SK-N-SH (cell line): ENCODE measurements around the gene ALOX5AP.

Source experiments
- EZH2phosphoT487 ChIP-seq: fragments of 200-600 bp; sonication (generic); IDR thresholded peaks from 2 replicates; pipeline ENCODE4 v1.6.1; 2017; ENCODE audit warnings: low read depth, mixed run types, mild to moderate bottlenecking, antibody characterized with exemption, moderate library complexity, borderline replicate concordance
- MEF2A ChIP-seq: IDR thresholded peaks from 2 replicates; pipeline ENCODE4 v1.4.0; 2012; ENCODE audit warnings: low read depth, borderline replicate concordance
- POLR2AphosphoS5 ChIP-seq: IDR thresholded peaks from 2 replicates; pipeline ENCODE4 v1.6.1; 2012; ENCODE audit warnings: low read depth, low read length
- RAD21 ChIP-seq: IDR thresholded peaks from 2 replicates; pipeline ENCODE4 v1.6.1; 2012; ENCODE audit warnings: mild to moderate bottlenecking, low read length
- TF ChIP-seq, protein P1 (sequence below): fragments of 200-600 bp; sonication (generic); IDR thresholded peaks from 2 replicates; pipeline ENCODE4 v1.6.1; 2017; ENCODE audit warnings: antibody characterized with exemption, mild to moderate bottlenecking, moderate library complexity
- TF ChIP-seq, protein P2 (sequence below): IDR thresholded peaks from 2 replicates; pipeline ENCODE4 v1.6.1; 2012; ENCODE audit warnings: mild to moderate bottlenecking, low read depth, low read length, moderate library complexity
- TF ChIP-seq, protein P3 (sequence below): IDR thresholded peaks from 2 replicates; pipeline ENCODE4 v1.4.0; 2012; ENCODE audit warnings: low read depth

GRCh38 chr13:30702006-30702405, 33.3 kb upstream of the ALOX5AP start:
- no peak for TF ChIP-seq RAD21
- TF ChIP-seq, protein P1, sequence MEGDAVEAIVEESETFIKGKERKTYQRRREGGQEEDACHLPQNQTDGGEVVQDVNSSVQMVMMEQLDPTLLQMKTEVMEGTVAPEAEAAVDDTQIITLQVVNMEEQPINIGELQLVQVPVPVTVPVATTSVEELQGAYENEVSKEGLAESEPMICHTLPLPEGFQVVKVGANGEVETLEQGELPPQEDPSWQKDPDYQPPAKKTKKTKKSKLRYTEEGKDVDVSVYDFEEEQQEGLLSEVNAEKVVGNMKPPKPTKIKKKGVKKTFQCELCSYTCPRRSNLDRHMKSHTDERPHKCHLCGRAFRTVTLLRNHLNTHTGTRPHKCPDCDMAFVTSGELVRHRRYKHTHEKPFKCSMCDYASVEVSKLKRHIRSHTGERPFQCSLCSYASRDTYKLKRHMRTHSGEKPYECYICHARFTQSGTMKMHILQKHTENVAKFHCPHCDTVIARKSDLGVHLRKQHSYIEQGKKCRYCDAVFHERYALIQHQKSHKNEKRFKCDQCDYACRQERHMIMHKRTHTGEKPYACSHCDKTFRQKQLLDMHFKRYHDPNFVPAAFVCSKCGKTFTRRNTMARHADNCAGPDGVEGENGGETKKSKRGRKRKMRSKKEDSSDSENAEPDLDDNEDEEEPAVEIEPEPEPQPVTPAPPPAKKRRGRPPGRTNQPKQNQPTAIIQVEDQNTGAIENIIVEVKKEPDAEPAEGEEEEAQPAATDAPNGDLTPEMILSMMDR, result peak; percentile 23; the same call in 1 of the 2 replicates
- no peak for TF ChIP-seq MEF2A
- TF ChIP-seq EZH2phosphoT487, result no peak
- TF ChIP-seq, protein P2, sequence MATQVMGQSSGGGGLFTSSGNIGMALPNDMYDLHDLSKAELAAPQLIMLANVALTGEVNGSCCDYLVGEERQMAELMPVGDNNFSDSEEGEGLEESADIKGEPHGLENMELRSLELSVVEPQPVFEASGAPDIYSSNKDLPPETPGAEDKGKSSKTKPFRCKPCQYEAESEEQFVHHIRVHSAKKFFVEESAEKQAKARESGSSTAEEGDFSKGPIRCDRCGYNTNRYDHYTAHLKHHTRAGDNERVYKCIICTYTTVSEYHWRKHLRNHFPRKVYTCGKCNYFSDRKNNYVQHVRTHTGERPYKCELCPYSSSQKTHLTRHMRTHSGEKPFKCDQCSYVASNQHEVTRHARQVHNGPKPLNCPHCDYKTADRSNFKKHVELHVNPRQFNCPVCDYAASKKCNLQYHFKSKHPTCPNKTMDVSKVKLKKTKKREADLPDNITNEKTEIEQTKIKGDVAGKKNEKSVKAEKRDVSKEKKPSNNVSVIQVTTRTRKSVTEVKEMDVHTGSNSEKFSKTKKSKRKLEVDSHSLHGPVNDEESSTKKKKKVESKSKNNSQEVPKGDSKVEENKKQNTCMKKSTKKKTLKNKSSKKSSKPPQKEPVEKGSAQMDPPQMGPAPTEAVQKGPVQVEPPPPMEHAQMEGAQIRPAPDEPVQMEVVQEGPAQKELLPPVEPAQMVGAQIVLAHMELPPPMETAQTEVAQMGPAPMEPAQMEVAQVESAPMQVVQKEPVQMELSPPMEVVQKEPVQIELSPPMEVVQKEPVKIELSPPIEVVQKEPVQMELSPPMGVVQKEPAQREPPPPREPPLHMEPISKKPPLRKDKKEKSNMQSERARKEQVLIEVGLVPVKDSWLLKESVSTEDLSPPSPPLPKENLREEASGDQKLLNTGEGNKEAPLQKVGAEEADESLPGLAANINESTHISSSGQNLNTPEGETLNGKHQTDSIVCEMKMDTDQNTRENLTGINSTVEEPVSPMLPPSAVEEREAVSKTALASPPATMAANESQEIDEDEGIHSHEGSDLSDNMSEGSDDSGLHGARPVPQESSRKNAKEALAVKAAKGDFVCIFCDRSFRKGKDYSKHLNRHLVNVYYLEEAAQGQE, result no peak
- no peak for TF ChIP-seq POLR2AphosphoS5
- TF ChIP-seq, protein P3, sequence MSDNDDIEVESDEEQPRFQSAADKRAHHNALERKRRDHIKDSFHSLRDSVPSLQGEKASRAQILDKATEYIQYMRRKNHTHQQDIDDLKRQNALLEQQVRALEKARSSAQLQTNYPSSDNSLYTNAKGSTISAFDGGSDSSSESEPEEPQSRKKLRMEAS, result no peak
